ENCODE measurements around the gene ZSCAN29. TPM values are rescaled to one million over a fixed set of nuclear protein-coding genes. Genes with fewer than 3 reads are reported as not detected.
"Not testable (repeated sequence)": the region's sequence is repeated elsewhere in the genome, so short reads cannot be mapped to it uniquely, and the experiment has no call there.

The ZSCAN29 gene
- total and polyA plus RNA-seq, 2 donors (not counting 1 experiment from before 2014, with no cell fraction given) = 6.5 to 31.9 TPM

DNA sequence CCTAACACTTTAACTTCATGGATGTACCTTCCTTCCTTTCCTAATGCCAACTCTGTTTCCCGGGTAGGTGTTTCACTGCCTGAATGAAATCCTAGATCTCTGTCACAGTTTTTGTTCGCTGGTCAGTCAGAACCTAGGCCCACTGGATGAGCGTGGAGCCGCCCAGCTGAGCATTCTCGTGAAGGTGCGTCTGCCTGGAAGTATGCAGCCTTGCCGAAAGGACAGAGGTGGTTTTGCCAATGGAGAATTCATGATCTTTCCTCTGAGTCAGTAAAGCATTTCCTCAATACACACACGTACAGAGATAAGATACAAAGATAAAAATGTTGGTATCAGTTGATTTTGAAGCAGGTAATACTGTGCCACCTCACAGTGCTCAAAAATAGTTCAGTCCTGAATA is 32.8 kb upstream of the ZSCAN29 start:
- no peak overlapping the region for H2AFZ ChIP-seq (ENCODE audit: low read length)
- no peak overlapping the region for H3K9ac ChIP-seq (ENCODE audit: insufficient read depth, low read length)
- DNase-seq (ENCODE audit: low read depth in 2 of 2) = no peak
- no peak overlapping the region for H3K4me2 ChIP-seq (ENCODE audit: extremely low read depth, insufficient read depth, low read length)
- no peaks in the 10 kb centered on the region for H3K79me2 ChIP-seq (ENCODE audit: control insufficient read depth, insufficient read depth, low read length)
- H3K4me3 ChIP-seq (replicated peaks in 1 of 4; ENCODE audit: control extremely low read depth in 1 of 4, insufficient read depth in 1 of 4, low read depth in 3 of 4, low read length in 4 of 4) = no peak overlapping the region
- no peak for TF ChIP-seq EZH2 (IDR thresholded peaks at IDR 0.05; ENCODE audit: low read length, missing control alignments)
- TF ChIP-seq, protein P1, sequence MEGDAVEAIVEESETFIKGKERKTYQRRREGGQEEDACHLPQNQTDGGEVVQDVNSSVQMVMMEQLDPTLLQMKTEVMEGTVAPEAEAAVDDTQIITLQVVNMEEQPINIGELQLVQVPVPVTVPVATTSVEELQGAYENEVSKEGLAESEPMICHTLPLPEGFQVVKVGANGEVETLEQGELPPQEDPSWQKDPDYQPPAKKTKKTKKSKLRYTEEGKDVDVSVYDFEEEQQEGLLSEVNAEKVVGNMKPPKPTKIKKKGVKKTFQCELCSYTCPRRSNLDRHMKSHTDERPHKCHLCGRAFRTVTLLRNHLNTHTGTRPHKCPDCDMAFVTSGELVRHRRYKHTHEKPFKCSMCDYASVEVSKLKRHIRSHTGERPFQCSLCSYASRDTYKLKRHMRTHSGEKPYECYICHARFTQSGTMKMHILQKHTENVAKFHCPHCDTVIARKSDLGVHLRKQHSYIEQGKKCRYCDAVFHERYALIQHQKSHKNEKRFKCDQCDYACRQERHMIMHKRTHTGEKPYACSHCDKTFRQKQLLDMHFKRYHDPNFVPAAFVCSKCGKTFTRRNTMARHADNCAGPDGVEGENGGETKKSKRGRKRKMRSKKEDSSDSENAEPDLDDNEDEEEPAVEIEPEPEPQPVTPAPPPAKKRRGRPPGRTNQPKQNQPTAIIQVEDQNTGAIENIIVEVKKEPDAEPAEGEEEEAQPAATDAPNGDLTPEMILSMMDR (conservative IDR thresholded peaks at IDR 0.05 in 1 of 2, IDR thresholded peaks at IDR 0.05 in 1 of 2; ENCODE audit: low read depth in 1 of 2, low read length in 2 of 2) = no peak
- H3K36me3 ChIP-seq (ENCODE audit: control insufficient read depth, insufficient read depth, low read length) = peaks cover 11% of the 10 kb centered on the region
- no peaks in the 10 kb centered on the region for H4K20me1 ChIP-seq (ENCODE audit: control insufficient read depth, extremely low read depth, insufficient read depth, low read length)
- H3K27me3 ChIP-seq (ENCODE audit: control insufficient read depth, insufficient read depth, low read length) = no peaks in the 10 kb centered on the region
- no peaks in the 10 kb centered on the region for H3K9me3 ChIP-seq (ENCODE audit: control insufficient read depth, insufficient read depth, low read depth, low read length)
- no peak overlapping the region for H3K27ac ChIP-seq (ENCODE audit: insufficient read depth, low read length)
- no peaks in the 10 kb centered on the region for H3K4me1 ChIP-seq (ENCODE audit: control insufficient read depth, extremely low read depth, insufficient read depth, low read length)

DNA sequence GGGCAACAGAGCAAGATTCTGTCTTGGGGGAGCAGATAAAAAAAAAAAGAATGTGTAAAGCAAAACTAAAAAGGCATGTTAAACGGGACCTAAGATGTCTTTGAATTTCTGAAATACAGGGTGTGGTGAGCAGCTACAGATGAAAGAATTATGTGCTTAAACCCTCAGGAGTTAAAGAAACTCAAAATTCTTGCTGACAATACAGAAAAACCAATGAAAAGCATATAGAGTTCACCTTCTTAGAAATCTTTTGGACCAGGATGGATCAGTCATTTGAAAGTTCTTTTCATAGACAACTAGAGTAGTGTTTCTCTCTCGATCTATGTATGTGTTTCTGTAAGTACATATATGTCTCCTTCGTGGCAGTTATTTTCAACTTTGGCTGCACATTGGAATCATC is 31.4 kb upstream of the ZSCAN29 start:
- TF ChIP-seq, protein P1 (conservative IDR thresholded peaks at IDR 0.05 in 1 of 2, IDR thresholded peaks at IDR 0.05 in 1 of 2; ENCODE audit: low read depth in 1 of 2, low read length in 2 of 2) = no peak
- no peak for TF ChIP-seq EZH2 (IDR thresholded peaks at IDR 0.05; ENCODE audit: low read length, missing control alignments)
- Histone ChIP-seq H3K27ac (ENCODE audit: insufficient read depth, low read length) (no peak overlapping the region), H3K4me2 (ENCODE audit: extremely low read depth, insufficient read depth, low read length) (no peak overlapping the region), H3K4me1 (ENCODE audit: control insufficient read depth, extremely low read depth, insufficient read depth, low read length) (no peaks in the 10 kb centered on the region), H3K79me2 (ENCODE audit: control insufficient read depth, insufficient read depth, low read length) (no peaks in the 10 kb centered on the region), H3K36me3 (ENCODE audit: control insufficient read depth, insufficient read depth, low read length) (peaks cover 14% of the 10 kb centered on the region), H3K9ac (ENCODE audit: insufficient read depth, low read length) (no peak overlapping the region), H2AFZ (ENCODE audit: low read length) (no peak overlapping the region), H3K9me3 (ENCODE audit: control insufficient read depth, insufficient read depth, low read depth, low read length) (no peaks in the 10 kb centered on the region), H3K4me3 (replicated peaks in 1 of 4; ENCODE audit: control extremely low read depth in 1 of 4, insufficient read depth in 1 of 4, low read depth in 3 of 4, low read length in 4 of 4) (no peak overlapping the region), H4K20me1 (ENCODE audit: control insufficient read depth, extremely low read depth, insufficient read depth, low read length) (no peaks in the 10 kb centered on the region), H3K27me3 (ENCODE audit: control insufficient read depth, insufficient read depth, low read length) (no peaks in the 10 kb centered on the region)
- no peak for DNase-seq (ENCODE audit: low read depth in 2 of 2)

DNA sequence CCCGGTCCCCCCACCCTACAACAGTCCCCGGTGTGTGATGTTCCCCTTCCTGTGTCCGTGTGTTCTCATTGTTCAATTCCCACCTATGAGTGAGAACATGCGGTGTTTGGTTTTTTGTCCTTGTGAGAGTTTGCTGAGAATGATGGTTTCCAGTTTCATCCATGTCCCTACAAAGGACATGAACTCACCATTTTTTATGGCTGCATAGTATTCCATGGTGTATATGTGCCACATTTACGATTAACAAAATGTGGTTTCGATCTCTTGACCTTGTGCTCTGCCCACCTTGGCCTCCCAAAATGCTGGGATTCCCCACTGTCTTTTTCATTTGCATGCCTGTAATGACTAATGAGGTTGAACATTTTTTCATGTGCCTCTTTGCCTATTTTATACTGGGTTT is 22.7 kb upstream of the ZSCAN29 start:
- H3K79me2 ChIP-seq (ENCODE audit: control insufficient read depth, insufficient read depth, low read length); H3K27me3 ChIP-seq (ENCODE audit: control insufficient read depth, insufficient read depth, low read length); H3K4me2 ChIP-seq (ENCODE audit: extremely low read depth, insufficient read depth, low read length); H3K9ac ChIP-seq (ENCODE audit: insufficient read depth, low read length); H3K36me3 ChIP-seq (ENCODE audit: control insufficient read depth, insufficient read depth, low read length); H3K9me3 ChIP-seq (ENCODE audit: control insufficient read depth, insufficient read depth, low read depth, low read length); DNase-seq (ENCODE audit: low read depth in 2 of 2); H3K27ac ChIP-seq (ENCODE audit: insufficient read depth, low read length); H3K4me3 ChIP-seq (replicated peaks in 1 of 4; ENCODE audit: control extremely low read depth in 1 of 4, insufficient read depth in 1 of 4, low read depth in 3 of 4, low read length in 4 of 4); H2AFZ ChIP-seq (ENCODE audit: low read length); H3K4me1 ChIP-seq (ENCODE audit: control insufficient read depth, extremely low read depth, insufficient read depth, low read length); H4K20me1 ChIP-seq (ENCODE audit: control insufficient read depth, extremely low read depth, insufficient read depth, low read length): not testable (repeated sequence)
